GM12875 (cell line): ENCODE measurements around the gene ETV3L.

ENCODE experiments used
- H3K4me3 ChIP-seq: one replicate; pipeline ENCODE4 v1.5.1; 2011; ENCODE audit warnings: low read depth, low read length, control low read depth
- CTCF ChIP-seq: IDR thresholded peaks from 2 replicates; pipeline ENCODE4 v1.5.1; 2011; ENCODE audit warnings: low read depth, mild to moderate bottlenecking, control low read depth, inconsistent platforms, low read length, moderate library complexity, borderline replicate concordance; ENCODE audit not compliant: insufficient read depth

The ETV3L gene

GRCh38 chr1:157050836-157051235 is 48.8 kb downstream of the ETV3L start:
- no peak for TF ChIP-seq CTCF
- no peak overlapping the region for H3K4me3 ChIP-seq

GRCh38 chr1:157047062-157047410 is 52.6 kb downstream of the ETV3L start:
- no peak for TF ChIP-seq CTCF
- no peak overlapping the region for H3K4me3 ChIP-seq

GRCh38 chr1:157045250-157046218 is 54.1 kb downstream of the ETV3L start, which contains the start of gene ARHGEF11:
TSS of gene ARHGEF11 (minus strand) at chr1:157045742. CDS start at chr1:157044330, 1,412 bp downstream.
- peak within 1 kb of the TSS; percentile 60 for H3K4me3 ChIP-seq
- TF ChIP-seq CTCF: no peak

GRCh38 chr1:157044326-157044725 is 55.3 kb downstream of the ETV3L start:
- TF ChIP-seq CTCF: no peak
- H3K4me3 ChIP-seq: no peak overlapping the region

- no peak overlapping the region for H3K4me3 ChIP-seq
These were observed 55.9 kb downstream of the ETV3L start for GRCh38 chr1:157043685-157044084.

GRCh38 chr1:157042846-157043245 is 56.8 kb downstream of the ETV3L start:
- TF ChIP-seq CTCF: no peak
- no peak overlapping the region for H3K4me3 ChIP-seq

More at GRCh38 chr1:157043685-157044084, 55.9 kb downstream of the ETV3L start:
- no peak for TF ChIP-seq CTCF
